NCI-H748 (cell line): Measurements from ENCODE around the gene SLC32A1.

Source experiments
- DNase-seq: peaks from one replicate; lab custom pipeline; 2025; ENCODE audit not compliant: unreplicated experiment; lab: John Stamatoyannopoulos, UW

SLC32A1 gene

GRCh38 chr20:38723848-38724625 is at the start of gene SLC32A1:
SLC32A1 (plus strand) TSS chr20:38724486; CDS start chr20:38724725, 239 bp downstream.
- peak; percentile 50 for DNase-seq

DNA sequence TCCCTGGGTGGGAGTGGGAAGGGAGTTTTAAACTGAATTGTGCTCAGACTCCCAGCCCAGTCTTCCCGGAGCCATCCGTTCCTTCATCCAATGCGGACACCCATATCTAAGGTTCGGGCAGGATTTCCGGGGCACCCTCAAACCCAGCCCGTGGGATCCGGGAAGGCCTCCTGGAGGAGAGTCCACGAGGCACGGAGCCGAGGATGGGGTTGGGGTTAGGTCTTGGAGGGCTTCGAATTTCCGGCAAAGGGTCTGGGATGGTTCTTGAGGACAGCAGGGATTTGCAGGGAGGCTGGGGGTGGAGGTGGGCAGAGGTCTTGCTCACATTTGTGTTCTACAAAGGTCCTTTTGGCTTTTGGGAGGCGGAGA is 49.5 kb upstream of the SLC32A1 start:
- DNase-seq, result no peak

- DNase-seq, result no peak
Measured at GRCh38 chr20:38676576-38676975, 47.7 kb upstream of the SLC32A1 start.

DNA sequence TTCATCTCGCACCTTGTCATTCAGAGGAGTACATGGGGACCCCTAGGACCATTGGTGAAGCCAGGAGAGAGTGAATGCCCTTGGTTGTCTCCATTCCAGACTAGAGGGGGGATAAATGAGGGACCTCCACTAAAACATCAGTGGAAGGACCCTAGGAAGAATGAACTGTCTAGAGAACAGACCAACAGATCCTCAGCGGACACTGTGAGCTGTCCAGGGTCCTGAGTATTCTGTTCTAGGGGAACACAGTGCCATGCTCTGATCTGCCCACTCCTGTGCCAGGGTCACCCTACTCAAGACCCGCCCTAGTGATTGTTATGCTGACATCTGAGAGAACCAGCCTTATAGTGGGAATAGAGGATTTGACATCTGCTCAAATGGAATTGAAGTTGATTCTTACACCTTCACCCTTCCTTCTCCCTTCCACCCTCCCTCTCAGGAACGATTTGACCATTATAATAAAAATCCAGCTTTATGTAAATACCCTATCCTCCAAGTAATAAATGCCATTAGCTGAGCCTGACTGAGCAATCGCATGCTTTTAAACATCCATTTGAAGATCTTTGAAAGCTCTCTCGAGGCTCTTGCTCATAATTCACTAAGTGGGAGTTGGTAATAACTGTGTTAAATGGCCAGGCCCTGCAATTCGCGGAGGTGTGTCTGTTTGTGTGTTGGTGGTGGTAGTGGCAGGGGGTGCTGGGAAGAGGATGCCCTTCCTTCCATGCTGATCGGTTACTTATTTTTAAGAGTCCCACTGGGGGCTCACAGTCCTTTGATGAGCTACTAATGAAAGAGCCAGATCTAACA is 43.6 kb upstream of the SLC32A1 start:
- no peak for DNase-seq

GRCh38 chr20:38685271-38685670 is 39.0 kb upstream of the SLC32A1 start:
- DNase-seq, result no peak

GRCh38 chr20:38685853-38686473 is 38.3 kb upstream of the SLC32A1 start:
- peak; percentile 9 for DNase-seq

- DNase-seq, result no peak
Measured at GRCh38 chr20:38692436-38693411, 31.6 kb upstream of the SLC32A1 start.

GRCh38 chr20:38697306-38697705 is 27.0 kb upstream of the SLC32A1 start:
- no peak for DNase-seq

DNA sequence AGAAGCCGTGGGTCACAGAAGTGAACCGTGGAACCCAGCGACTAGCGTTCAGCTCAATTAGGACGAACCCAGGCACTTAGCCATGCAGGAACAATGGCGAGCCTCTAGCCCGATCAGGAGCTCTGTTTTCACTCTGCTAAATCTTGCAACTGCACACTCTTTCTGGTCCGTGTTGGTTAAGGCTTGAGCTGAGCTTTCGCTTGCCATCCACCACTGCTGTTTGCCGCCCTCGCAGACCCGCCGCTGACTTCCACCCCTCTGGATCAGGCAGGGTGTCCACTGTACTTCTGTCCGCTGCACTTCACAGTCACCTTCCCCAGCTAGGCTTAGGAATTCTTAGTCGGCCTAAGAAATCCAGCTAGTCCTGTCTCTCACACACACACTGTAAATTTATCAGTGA is 25.7 kb upstream of the SLC32A1 start:
- DNase-seq, result no peak

- no peak for DNase-seq
Measured at GRCh38 chr20:38700141-38700540, 24.1 kb upstream of the SLC32A1 start.

DNA sequence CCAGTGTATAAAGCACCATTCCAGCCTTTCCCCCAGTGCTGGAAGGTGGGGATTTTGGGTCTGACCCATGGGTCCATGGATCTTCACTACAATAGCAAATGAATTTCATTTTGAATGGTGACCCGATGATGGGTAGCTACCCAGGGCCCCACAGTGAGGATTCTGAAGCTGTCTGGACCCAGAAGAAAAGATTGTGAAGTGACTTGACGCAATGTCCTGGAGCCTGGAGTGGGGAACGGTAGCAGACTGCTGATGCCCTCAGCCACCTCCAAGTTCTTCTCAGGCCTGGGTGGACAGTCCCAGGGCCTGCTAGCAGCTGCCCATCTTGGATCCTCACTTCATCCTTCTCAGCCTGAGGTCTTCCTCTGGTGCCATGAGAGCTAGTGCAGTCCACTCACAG is 23.4 kb upstream of the SLC32A1 start:
- no peak for DNase-seq

GRCh38 chr20:38703526-38703925 is 20.8 kb upstream of the SLC32A1 start:
- no peak for DNase-seq

GRCh38 chr20:38704136-38704535 is 20.1 kb upstream of the SLC32A1 start:
- DNase-seq, result no peak

- DNase-seq, result peak; percentile 46
Measured at GRCh38 chr20:38706509-38706908, 17.8 kb upstream of the SLC32A1 start.

GRCh38 chr20:38714308-38714707 is 10.0 kb upstream of the SLC32A1 start:
- no peak for DNase-seq

DNA sequence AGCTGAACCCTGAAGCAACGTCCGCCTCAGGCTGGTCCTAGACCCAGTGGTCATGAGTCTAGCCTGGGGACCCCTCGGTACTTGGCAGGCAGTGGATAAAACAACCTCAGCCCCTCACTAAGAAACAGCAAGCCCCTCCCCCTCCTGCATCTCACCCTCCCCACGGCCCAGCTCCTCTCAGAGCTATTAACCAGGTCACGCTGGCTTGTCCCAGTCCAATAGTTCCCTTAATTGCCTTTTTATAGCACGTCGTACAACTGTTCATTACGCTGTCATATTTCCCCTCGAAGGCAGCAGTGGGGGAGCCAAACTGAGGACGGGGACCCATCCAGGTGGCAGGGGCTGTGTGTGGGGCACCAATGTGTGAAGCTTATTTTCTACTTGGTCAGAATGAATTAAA is 8.6 kb upstream of the SLC32A1 start:
- DNase-seq, result no peak

- DNase-seq, result no peak
Measured at GRCh38 chr20:38722683-38723016, 1.6 kb upstream of the SLC32A1 start.

DNA sequence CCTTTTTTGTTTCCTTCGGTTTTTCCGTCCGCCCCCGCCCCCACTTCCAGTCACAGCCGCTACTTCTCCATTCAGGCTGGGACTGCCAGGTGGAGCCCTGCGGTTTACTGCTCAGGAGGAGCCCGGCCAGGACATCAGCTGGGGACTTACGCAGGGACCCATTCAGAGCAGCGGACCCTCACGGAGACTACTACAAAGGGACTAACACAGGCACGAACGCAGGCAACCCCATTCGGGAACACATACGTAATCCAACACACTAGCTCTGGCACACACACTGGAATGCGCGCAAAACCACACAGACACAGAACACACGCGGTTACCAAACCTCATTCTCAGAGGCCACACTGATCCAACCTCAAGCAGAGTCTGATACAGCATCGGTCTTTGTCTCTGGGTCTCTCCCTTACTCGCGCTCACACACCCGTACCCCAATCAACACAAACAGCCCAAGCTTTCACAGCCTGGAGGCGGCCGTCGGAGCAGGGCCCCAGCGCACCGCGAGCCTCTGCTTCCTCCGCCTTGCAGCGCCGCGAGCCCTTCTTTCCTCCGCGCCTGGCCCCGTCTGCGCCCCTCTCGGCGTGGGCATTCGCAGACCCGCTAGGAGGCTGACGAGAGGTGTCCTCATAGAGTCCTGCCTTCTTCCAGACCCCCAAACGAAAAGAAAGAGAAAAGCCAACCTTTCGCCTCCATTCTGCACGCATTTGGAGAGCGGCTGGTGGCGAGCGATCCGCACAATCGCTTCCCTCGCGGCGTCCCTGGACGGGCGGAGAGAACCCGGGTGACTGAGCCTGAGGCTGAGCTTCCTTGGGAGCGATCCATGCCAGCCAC is 1.1 kb upstream of the SLC32A1 start:
- peak; percentile 46 for DNase-seq

DNA sequence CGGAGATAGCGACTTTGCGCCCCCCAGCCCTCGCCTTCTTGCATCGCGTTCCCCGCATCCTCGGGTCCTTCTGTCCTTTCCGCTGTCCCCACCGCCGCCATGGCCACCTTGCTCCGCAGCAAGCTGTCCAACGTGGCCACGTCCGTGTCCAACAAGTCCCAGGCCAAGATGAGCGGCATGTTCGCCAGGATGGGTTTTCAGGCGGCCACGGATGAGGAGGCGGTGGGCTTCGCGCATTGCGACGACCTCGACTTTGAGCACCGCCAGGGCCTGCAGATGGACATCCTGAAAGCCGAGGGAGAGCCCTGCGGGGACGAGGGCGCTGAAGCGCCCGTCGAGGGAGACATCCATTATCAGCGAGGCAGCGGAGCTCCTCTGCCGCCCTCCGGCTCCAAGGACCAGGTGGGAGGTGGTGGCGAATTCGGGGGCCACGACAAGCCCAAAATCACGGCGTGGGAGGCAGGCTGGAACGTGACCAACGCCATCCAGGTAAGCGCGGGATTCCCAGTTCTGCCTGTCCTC is 401 bp downstream of the SLC32A1 start:
- DNase-seq, result peak; percentile 50
